Dendritic cell treated with granulocyte-macrophage colony-stimulating factor and Interleukin-4, amounts not matched to agents 40 ng/mL and 50 ng/mL, for 4 days (primary cell): ENCODE results near the gene CTTN.
A peak's percentile ranks its signal among the peaks of the same experiment; 100 is the strongest.

ENCODE experiments used
- H3K27ac Mint-ChIP-seq: one replicate; pipeline ENCODE4 v1.8.0; 2022; ENCODE audit warnings: mild to moderate bottlenecking, mixed read lengths
- H3K27me3 Mint-ChIP-seq: one replicate; pipeline ENCODE4 v1.8.0; 2022; ENCODE audit warnings: mild to moderate bottlenecking, mixed read lengths
- H3K36me3 Mint-ChIP-seq: one replicate; pipeline ENCODE4 v1.8.0; 2022; ENCODE audit warnings: low read depth, mixed read lengths
- H3K4me1 Mint-ChIP-seq: one replicate; pipeline ENCODE4 v1.8.0; 2022; ENCODE audit warnings: low read depth, mixed read lengths
- H3K4me3 Mint-ChIP-seq: one replicate; pipeline ENCODE4 v1.8.0; 2022; ENCODE audit warnings: mild to moderate bottlenecking, moderate library complexity, mixed read lengths
- H3K9me3 Mint-ChIP-seq: one replicate; pipeline ENCODE4 v1.8.0; 2022; ENCODE audit warnings: mixed read lengths
- intact Hi-C: fragments of 100-400 bp; cut with micrococcal nuclease; formaldehyde crosslinking; loops from one replicate; pipeline ENCODE4 v1.15.0; 2022

CTTN gene

GRCh38 chr11:70397983-70398833, at the start of gene CTTN:
CTTN (plus strand) TSS chr11:70398529; CDS start chr11:70407298, 8,769 bp downstream.
- H3K27me3 Mint-ChIP-seq, result peaks cover 92% of the 10 kb centered on the region
- peaks cover 29% of the 10 kb centered on the region for H3K4me1 Mint-ChIP-seq
- intact Hi-C loops, result loop anchor here (5.0 kb wide), 1 partner anchor 126 kb away; the partner anchor contains the start of gene PPFIA1
- H3K27ac Mint-ChIP-seq, result peak within 1 kb of the TSS; percentile 37
- H3K36me3 Mint-ChIP-seq, result no peaks in the 10 kb centered on the region
- no peaks in the 10 kb centered on the region for H3K9me3 Mint-ChIP-seq
- peak within 1 kb of the TSS; percentile 61 for H3K4me3 Mint-ChIP-seq

- no peak overlapping the region for H3K4me3 Mint-ChIP-seq
- H3K27ac Mint-ChIP-seq, result no peak overlapping the region
- H3K4me1 Mint-ChIP-seq, result no peaks in the 10 kb centered on the region
- peaks cover 77% of the 10 kb centered on the region for H3K36me3 Mint-ChIP-seq
- no peaks in the 10 kb centered on the region for H3K9me3 Mint-ChIP-seq
- no peaks in the 10 kb centered on the region for H3K27me3 Mint-ChIP-seq
- intact Hi-C loops, result no loop called here
Measured at GRCh38 chr11:70348608-70349007, 49.7 kb upstream of the CTTN start.

DNA sequence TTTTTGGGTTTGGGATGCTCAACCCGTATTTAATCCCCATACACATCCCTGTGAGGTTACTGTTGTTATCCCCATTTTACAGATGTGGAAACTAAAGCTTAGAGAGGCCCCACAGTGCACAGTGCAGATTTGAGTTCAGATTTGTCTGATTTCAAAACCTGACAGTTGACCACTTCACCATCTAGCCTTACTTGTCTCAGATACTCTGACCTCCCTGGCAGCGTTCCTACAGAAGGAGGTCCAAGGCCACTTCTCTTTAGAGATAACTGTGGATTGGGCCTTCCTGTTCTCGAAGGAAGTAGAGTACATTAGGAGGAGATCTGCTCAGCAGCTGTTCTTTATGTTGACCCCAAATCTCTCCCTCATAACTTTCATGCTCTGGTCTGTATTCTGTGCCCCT, 46.7 kb upstream of the CTTN start:
- intact Hi-C loops, result no loop called here
- Mint-ChIP-seq H3K4me3 (no peak overlapping the region), H3K27me3 (no peaks in the 10 kb centered on the region), H3K9me3 (no peaks in the 10 kb centered on the region), H3K27ac (no peak overlapping the region), H3K36me3 (peaks cover 81% of the 10 kb centered on the region), H3K4me1 (peaks cover 1% of the 10 kb centered on the region)

DNA sequence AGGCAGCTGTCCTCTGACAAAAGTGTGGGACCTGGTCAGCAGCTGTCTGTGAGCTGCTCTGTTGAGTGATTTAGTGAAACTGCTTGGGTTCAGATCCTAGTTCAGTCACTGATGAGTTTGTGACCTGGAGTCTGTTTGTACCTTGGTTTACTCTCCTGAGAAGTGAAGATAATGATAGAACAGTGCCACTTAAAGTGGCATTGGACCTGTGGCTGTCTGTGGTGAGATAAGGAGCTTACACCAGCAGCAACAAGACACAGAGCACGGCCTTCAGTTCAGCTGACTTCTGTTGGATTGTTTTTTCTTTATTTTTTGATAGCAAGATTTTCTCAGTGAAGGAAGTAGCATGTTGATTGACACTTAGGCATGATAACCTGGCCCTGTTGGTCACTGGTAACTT, 46.2 kb upstream of the CTTN start:
- Mint-ChIP-seq H3K27me3 (no peaks in the 10 kb centered on the region), H3K27ac (no peak overlapping the region), H3K4me3 (no peak overlapping the region), H3K36me3 (peaks cover 84% of the 10 kb centered on the region), H3K9me3 (no peaks in the 10 kb centered on the region), H3K4me1 (peaks cover 6% of the 10 kb centered on the region)
- intact Hi-C loops, result no loop called here

DNA sequence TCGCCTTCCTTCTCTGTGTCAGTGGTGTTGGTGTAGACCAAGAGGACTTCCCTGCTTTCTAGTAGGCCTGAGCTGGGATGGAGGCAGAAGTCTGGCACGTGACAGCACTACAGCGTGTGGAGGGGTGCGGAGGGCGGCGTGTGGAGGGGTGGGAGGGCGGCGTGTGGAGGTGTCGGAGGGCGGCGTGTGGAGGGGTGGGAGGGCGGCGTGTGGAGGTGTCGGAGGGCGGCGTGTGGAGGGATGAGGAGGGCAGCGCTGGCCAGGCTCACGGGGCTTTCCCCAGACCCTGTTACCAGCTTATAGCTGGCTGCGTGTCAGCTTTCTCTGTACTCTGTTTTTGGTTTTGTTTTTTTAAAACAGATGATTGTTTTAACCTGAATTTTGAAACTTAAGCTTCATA, 45.7 kb upstream of the CTTN start:
- peaks cover 11% of the 10 kb centered on the region for H3K4me1 Mint-ChIP-seq
- H3K27me3 Mint-ChIP-seq, result no peaks in the 10 kb centered on the region
- H3K36me3 Mint-ChIP-seq, result peaks cover 80% of the 10 kb centered on the region
- no peak overlapping the region for H3K4me3 Mint-ChIP-seq
- intact Hi-C loops, result no loop called here
- no peaks in the 10 kb centered on the region for H3K9me3 Mint-ChIP-seq
- no peak overlapping the region for H3K27ac Mint-ChIP-seq

- intact Hi-C loops, result no loop called here
- Mint-ChIP-seq H3K27me3 (no peaks in the 10 kb centered on the region), H3K9me3 (no peaks in the 10 kb centered on the region), H3K4me1 (peaks cover 17% of the 10 kb centered on the region), H3K36me3 (peaks cover 73% of the 10 kb centered on the region), H3K27ac (no peak overlapping the region), H3K4me3 (no peak overlapping the region)
Measured at GRCh38 chr11:70353329-70353728, 45.0 kb upstream of the CTTN start.

GRCh38 chr11:70353900-70354568, 44.3 kb upstream of the CTTN start:
- peaks cover 24% of the 10 kb centered on the region for H3K4me1 Mint-ChIP-seq
- H3K27ac Mint-ChIP-seq, result no peak overlapping the region
- intact Hi-C loops, result no loop called here
- H3K36me3 Mint-ChIP-seq, result peaks cover 66% of the 10 kb centered on the region
- no peak overlapping the region for H3K4me3 Mint-ChIP-seq
- H3K9me3 Mint-ChIP-seq, result no peaks in the 10 kb centered on the region
- H3K27me3 Mint-ChIP-seq, result no peaks in the 10 kb centered on the region

DNA sequence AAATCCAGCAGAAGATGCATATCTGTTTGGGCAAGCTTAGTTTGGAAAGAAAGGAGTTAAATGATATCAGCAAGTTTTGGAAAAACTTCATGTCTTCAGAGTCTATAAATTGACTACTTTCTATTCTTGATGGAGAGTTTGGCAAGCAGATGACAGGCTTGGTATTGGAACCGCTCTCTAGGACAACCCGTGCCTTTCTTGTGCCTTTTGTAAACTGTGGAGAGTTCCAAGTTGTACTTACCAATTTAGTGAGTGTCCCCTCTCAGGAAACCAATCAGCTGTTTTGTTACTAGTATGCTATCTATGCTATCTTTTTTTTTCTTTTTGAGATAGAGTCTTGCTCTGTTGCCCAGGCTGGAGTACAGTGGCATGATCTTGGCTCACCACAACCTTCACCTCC, 43.7 kb upstream of the CTTN start:
- Mint-ChIP-seq H3K4me3 (no peak overlapping the region), H3K27ac (no peak overlapping the region), H3K9me3 (no peaks in the 10 kb centered on the region), H3K36me3 (peaks cover 60% of the 10 kb centered on the region), H3K27me3 (no peaks in the 10 kb centered on the region), H3K4me1 (peaks cover 29% of the 10 kb centered on the region)
- intact Hi-C loops, result no loop called here

- Mint-ChIP-seq H3K27ac (peak overlapping the region; percentile 50), H3K9me3 (no peaks in the 10 kb centered on the region), H3K4me1 (peaks cover 29% of the 10 kb centered on the region), H3K4me3 (no peak overlapping the region), H3K27me3 (peaks cover 2% of the 10 kb centered on the region), H3K36me3 (peaks cover 71% of the 10 kb centered on the region)
- intact Hi-C loops, result no loop called here
Measured at GRCh38 chr11:70358753-70359152, 39.6 kb upstream of the CTTN start.

DNA sequence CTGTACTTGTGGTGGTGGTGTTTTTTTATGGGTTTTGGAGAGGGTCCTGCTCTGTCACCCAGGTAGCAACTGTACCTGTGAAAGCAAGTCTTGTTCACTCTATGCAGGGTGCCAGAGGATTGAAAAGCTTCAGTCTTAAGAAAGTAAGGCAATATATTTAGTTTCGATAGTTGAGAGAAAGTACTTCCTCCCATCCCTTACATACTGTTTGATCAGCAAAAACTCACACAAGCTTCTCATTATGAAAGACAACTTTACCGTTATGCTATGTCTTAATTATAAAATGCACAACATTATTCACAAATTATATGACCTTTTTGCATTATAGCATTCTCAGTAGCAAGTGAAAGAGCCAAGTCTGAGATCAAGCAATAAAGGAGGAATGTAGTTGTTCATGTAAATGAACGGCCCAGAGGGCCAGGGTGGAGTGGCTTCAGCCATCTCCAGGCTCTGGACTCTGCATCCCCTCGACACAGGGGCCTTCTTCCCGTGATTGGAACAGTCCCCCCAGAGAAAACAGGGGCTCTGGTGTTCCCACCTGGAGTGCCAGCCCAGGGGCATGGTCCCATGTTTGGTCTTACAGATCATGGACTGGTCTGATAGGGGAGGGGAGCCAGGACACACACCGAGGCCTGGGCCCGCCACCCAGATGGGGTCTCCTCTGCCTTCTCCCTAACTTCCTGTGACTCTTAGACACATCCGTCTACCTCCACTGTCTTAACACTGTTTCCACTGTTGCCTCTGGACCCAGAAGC, 38.7 kb upstream of the CTTN start:
- Mint-ChIP-seq H3K27ac (peak overlapping the region; percentile 50), H3K27me3 (peaks cover 3% of the 10 kb centered on the region), H3K36me3 (peaks cover 71% of the 10 kb centered on the region), H3K4me3 (no peak overlapping the region), H3K9me3 (no peaks in the 10 kb centered on the region), H3K4me1 (peaks cover 29% of the 10 kb centered on the region)
- intact Hi-C loops, result no loop called here

DNA sequence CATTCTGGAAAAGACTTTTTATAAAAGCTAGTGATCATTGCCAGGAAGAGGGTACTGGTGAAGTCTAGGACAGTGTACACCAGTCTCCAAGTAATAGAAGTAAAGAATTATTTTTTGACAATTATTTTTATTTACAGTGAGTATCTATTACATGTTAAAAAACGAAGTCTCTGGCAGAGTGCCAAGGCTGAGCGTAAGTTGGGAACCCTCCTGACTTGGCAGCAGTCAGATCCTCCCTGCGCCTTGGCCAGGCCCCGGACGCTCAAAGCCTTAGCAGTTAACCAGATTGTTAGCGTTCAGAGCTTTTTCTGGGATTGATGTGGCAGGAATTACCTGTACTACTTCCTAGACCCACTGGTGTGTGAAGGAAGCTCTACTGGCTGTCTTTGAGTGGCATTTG, 38.1 kb upstream of the CTTN start:
- H3K4me3 Mint-ChIP-seq, result no peak overlapping the region
- no peaks in the 10 kb centered on the region for H3K9me3 Mint-ChIP-seq
- intact Hi-C loops, result no loop called here
- H3K27me3 Mint-ChIP-seq, result peaks cover 7% of the 10 kb centered on the region
- H3K4me1 Mint-ChIP-seq, result peaks cover 29% of the 10 kb centered on the region
- peaks cover 71% of the 10 kb centered on the region for H3K36me3 Mint-ChIP-seq
- H3K27ac Mint-ChIP-seq, result no peak overlapping the region

- peaks cover 8% of the 10 kb centered on the region for H3K27me3 Mint-ChIP-seq
- no peak overlapping the region for H3K27ac Mint-ChIP-seq
- intact Hi-C loops, result no loop called here
- peaks cover 4% of the 10 kb centered on the region for H3K4me1 Mint-ChIP-seq
- H3K9me3 Mint-ChIP-seq, result no peaks in the 10 kb centered on the region
- no peak overlapping the region for H3K4me3 Mint-ChIP-seq
- H3K36me3 Mint-ChIP-seq, result peaks cover 73% of the 10 kb centered on the region
Measured at GRCh38 chr11:70364178-70364577, 34.2 kb upstream of the CTTN start.

GRCh38 chr11:70364745-70365543, 33.4 kb upstream of the CTTN start:
- H3K4me1 Mint-ChIP-seq, result no peaks in the 10 kb centered on the region
- H3K27me3 Mint-ChIP-seq, result peaks cover 8% of the 10 kb centered on the region
- H3K9me3 Mint-ChIP-seq, result no peaks in the 10 kb centered on the region
- peaks cover 74% of the 10 kb centered on the region for H3K36me3 Mint-ChIP-seq
- intact Hi-C loops, result no loop called here
- H3K27ac Mint-ChIP-seq, result no peak overlapping the region
- no peak overlapping the region for H3K4me3 Mint-ChIP-seq
